Measurements from ENCODE around the gene EHMT1.

The EHMT1 gene

DNA sequence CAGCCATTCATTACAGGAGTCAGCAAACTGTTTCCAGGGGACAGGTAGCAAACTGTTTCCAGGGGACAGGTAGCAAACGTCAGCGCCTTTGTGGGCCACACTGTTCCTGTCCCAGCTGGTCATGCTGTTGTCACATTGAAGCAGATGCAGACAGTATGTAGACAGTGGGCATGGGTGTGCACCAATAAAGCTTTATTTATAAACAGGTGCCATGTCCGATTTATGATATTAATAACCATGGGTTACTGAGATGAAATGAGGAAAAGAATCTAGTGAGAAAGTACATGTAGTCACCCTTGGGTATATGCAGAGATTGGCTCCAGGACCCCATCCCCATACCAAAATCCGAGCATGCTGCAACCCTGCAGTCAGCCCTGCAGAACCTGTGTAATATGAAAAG lies 122.5 kb downstream of the EHMT1 start:
- DNase-seq (ENCODE audit: low read depth) = no peak

- peak; percentile 32 for DNase-seq (ENCODE audit: low read depth)
These were observed 123.9 kb downstream of the EHMT1 start for GRCh38 chr9:137742698-137743097.

- no peak for DNase-seq (ENCODE audit: low read depth)
These were observed 124.9 kb downstream of the EHMT1 start for GRCh38 chr9:137743695-137744094.

DNA sequence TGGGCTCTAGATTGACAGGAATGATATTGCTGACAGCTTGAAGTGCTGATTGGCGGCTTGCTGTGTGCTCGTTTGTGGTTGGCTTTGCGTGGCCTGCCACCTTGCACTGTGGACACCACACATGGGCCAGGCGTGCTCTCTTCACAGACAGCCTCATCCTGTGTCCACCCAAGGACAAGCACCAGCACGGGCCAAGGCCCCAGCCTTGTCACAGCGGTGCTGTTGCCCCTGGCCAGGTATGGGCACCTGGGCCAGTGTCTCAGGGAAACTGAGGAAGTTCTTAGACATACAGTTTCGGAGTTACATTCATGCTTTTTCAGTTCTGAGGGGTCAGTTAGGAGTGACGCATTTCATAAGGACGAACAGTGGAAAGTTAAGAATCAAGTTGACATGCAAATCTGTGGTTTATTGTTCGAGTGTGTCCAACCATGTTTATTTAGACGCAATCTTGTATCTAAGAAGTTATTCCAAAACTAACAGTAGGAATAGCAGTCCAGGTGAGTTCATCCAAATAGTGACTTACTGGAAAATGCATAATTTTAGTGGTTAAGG lies 125.9 kb downstream of the EHMT1 start:
- no peak for DNase-seq (ENCODE audit: low read depth)

GRCh38 chr9:137745541-137745991 lies 126.8 kb downstream of the EHMT1 start:
- peak; percentile 78 for DNase-seq (ENCODE audit: low read depth)

DNA sequence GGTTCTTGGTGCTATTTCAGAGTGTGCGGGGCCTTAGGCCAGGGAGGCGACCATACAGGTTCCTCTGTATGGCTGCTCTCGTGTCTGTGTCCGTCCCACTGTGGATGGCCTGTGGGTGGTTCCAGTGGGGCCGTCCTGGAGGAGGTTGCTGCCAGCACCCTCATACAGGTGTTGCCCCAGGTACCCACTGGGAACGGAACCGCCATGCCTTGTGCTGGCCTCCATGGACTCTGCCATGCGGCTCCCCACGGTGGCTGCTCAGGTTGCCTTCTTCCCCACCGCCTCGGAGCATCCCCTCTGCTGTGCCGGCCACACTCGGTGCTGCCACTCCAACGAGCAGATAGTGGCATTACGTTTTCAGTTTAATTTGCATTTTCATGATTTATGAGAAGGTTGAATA lies 129.5 kb downstream of the EHMT1 start:
- no peak for DNase-seq (ENCODE audit: low read depth)

DNA sequence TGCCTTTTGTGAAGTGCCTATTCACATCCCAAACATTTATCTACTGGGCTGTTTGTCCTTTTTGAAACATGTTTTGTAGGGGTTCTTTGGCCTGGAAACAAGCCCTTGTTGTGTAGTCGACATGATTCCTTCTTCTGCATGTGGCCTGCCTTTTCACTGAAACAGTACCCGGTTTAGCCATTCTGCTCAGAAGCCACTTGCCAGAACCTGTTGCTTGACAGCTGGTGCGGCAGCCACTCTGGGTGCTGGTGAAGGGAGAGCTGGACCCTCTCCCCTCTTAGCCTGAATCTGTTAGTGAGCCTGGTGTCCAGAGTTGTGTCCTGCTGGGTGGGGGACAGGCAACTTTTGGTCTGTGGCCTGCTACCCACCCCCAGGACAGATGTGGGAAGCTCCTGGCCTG lies 129.9 kb downstream of the EHMT1 start:
- DNase-seq (ENCODE audit: low read depth) = no peak

- DNase-seq (ENCODE audit: low read depth) = no peak
These were observed 130.7 kb downstream of the EHMT1 start for GRCh38 chr9:137749511-137749910.

- no peak for DNase-seq (ENCODE audit: low read depth)
These were observed 131.2 kb downstream of the EHMT1 start for GRCh38 chr9:137750007-137750406.

- no peak for DNase-seq (ENCODE audit: low read depth)
These were observed 131.8 kb downstream of the EHMT1 start for GRCh38 chr9:137750566-137750965.

DNA sequence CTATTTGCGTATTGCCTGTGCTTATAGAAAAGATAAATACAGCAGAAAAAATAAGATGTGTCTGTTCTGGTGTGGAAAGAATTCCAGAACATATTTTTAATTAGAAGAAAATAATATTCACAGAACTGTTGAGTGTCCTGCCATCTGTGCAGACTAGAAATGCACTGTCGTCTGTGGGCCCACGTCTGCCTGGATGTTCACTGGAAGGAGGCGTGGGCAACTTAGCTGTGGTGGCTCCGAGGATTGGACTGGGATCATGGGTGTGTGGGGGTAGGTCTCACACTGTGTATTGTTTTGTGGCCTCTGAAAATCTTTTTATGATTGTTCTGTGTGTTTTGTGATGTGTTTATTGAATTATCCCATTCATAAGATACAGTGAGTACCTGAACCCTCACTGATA lies 132.8 kb downstream of the EHMT1 start:
- DNase-seq (ENCODE audit: low read depth) = no peak

DNA sequence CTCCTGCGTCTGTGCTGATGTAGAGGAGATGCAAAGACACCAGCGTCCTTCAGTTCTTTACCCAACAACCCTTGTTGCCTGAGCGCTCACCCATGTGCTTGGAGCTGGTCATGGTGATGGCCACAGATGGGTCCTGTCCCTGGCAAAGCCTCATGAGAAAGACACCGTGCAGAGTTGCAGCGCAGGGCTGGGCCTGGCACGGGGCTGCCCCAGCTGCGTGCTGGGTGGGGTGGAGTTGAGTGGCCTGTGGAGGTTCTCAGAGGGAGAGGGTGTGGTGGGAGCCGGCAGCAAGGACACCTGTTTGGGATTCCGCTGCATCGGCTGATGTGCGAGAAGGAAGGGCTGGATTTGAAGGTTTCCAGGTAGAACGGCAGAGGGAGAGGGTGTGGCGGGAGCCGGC lies 133.6 kb downstream of the EHMT1 start:
- no peak for DNase-seq (ENCODE audit: low read depth)

GRCh38 chr9:137753192-137753765 lies 134.5 kb downstream of the EHMT1 start:
- DNase-seq (ENCODE audit: low read depth) = no peak

GRCh38 chr9:137755261-137755927 lies 136.6 kb downstream of the EHMT1 start:
- no peak for DNase-seq (ENCODE audit: low read depth)

GRCh38 chr9:137756045-137756744 lies 137.4 kb downstream of the EHMT1 start:
- no peak for DNase-seq (ENCODE audit: low read depth)

DNA sequence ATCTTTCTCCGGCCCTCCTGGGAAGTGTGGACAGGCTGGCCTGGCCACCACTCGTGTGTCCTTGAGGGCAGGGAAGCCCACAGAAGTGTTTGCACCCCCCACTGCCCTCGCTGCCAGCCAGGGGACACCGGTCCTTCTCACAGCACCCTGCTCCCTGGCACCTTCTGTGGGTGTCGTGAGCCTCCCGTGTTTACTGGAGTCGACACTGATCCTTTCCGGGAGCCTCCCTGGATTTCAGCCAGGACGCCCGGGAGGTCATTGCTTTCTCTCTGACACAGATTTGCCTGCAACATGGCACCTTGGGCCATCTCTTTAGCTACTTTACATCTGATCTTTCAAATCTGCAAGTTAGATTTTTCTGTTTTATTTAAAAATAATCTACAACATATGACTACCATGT lies 138.3 kb downstream of the EHMT1 start:
- DNase-seq (ENCODE audit: low read depth) = peak; percentile 28

DNA sequence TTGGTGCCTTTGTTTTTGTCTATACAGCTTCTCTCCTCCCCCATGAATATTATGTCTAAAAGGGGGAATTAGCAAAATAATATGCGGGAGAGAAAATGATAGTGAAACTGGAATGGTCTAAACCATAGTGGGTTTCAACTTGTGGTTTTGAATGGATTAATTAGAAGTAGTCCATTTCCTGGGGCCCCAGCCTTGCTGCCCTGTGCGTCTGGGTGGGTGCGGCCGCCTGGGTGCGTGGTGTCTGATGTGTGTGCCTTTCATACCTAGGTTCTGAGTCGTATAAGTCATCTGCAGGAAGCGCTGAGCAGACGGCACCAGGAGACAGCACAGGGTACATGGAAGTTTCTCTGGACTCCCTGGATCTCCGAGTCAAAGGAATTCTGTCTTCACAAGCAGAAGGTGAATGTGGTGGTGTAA lies 138.8 kb downstream of the EHMT1 start:
- peak; percentile 92 for DNase-seq (ENCODE audit: low read depth)

GRCh38 chr9:137758067-137758466 lies 139.3 kb downstream of the EHMT1 start:
- no peak for DNase-seq (ENCODE audit: low read depth)

- no peak for DNase-seq (ENCODE audit: low read depth)
These were observed 140.3 kb downstream of the EHMT1 start for GRCh38 chr9:137759117-137759516.

DNA sequence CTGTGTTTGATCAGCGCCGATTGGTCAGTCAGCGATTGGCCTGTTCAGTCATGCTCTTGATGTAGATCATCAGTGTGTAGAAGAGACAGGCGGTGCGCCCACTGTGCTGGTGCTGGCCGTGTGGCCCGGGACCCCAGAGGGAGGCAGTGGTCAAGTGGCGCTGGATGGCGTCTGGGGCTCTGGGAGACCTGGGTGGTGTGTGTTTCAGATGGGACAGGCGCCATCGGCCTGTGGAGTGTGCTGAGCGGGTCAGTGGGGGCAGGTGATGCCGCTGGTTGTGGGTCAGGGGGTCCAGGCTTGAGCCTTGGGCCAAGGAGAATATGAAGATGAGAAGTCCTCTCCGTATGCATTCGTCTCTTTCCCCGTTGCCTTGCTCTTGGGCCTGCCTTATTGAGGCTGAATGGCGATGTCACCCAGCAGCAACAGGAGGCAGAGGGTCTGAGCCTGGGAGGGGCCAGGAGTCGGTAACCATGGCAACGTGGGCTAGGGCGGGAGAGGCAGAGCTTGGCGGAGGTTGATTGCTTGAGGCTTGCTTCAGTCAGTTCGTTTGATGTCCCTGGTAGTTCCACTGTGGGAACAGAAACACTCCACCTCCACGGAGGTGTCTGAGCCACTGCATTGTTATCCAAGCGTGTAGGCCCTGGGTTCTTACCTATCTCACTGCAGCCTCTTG lies 141.0 kb downstream of the EHMT1 start:
- DNase-seq (ENCODE audit: low read depth) = no peak

DNA sequence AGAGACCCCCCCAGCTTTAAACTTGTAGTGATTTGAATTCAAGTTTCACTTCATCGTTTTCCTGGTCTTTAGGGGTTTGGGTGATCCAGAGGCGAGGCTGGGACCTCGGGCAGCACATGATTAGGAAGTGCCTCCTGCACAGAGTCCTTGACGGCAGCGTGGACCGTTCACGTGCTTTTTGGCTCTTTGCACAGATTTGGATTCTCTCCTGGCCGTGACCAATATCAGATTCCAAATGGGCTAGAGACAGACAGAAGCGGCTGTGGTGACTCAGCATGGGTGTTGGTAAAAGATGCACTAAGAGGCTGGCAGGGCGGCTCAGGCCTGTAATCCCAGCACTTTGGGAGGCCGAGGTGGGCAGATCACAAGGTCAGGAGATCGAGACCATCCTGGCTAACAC lies 141.6 kb downstream of the EHMT1 start:
- DNase-seq (ENCODE audit: low read depth) = peak; percentile 71

GRCh38 chr9:137761032-137761431 lies 142.2 kb downstream of the EHMT1 start:
- DNase-seq (ENCODE audit: low read depth) = peak; percentile 57

DNA sequence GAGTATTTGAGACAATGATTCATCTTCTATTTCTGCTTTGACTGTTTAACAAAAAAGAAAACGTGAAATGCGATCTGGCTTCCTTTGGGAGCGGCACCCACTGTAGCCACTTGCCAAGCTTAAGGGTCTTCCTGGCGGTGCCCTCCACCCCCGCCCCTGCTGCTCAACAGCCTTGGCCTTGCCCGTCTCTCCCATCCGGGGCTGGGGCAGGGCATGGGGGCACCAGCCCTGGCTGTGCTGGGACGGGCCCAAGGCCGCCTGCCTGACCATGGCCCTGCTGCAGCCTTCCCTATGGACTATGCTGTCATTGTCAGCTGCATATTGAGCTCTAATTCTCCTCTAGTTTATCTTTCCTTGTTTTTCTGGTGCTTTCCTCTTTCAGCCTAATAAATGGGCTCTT lies 143.0 kb downstream of the EHMT1 start:
- no peak for DNase-seq (ENCODE audit: low read depth)
